HL-60 (cell line): ENCODE measurements around the gene PGC.

Experiments used
- DNase-seq, 2 experiments: peaks; one replicate each; pipeline ENCODE4 v3.0.0-alpha.2; 2010 to 2020; ENCODE audit warnings: low read depth in 1 of 2, low spot score in 1 of 2
- H3K27ac ChIP-seq: fragments of 250-450 bp; sonication (Bioruptor Pico); replicated peaks from 2 replicates; pipeline ENCODE4 v1.5.1; 2020; ENCODE audit warnings: mild to moderate bottlenecking, moderate library complexity
- H3K27me3 ChIP-seq: fragments of 250-450 bp; sonication (Bioruptor Pico); 2 replicates; pipeline ENCODE4 v1.5.1; 2021; ENCODE audit warnings: mild to moderate bottlenecking, moderate library complexity; ENCODE audit not compliant: insufficient read depth, poor library complexity, severe bottlenecking
- H3K4me3 ChIP-seq: replicated peaks from 2 replicates; pipeline ENCODE4 v1.5.1; 2011; ENCODE audit warnings: mild to moderate bottlenecking, control low read depth, low read length; ENCODE audit not compliant: insufficient read depth
- CTCF ChIP-seq: IDR thresholded peaks from one replicate; pipeline ENCODE4 v1.5.1; 2011; ENCODE audit warnings: low read length, control low read depth, inconsistent platforms; ENCODE audit not compliant: insufficient read depth
- GABPA ChIP-seq: IDR thresholded peaks from 2 replicates; pipeline ENCODE4 v1.6.1; 2012; ENCODE audit warnings: low read depth
- POLR2AphosphoS5 ChIP-seq: IDR thresholded peaks from 2 replicates; pipeline ENCODE4 v1.6.1; 2012; ENCODE audit warnings: low read depth
- REST ChIP-seq: IDR thresholded peaks from 2 replicates; pipeline ENCODE4 v1.6.1; 2012; ENCODE audit warnings: low read depth; ENCODE audit not compliant: insufficient replicate concordance
- SPI1 ChIP-seq: IDR thresholded peaks from 2 replicates; pipeline ENCODE4 v1.6.1; 2012; ENCODE audit warnings: low read depth, mild to moderate bottlenecking, borderline replicate concordance

PGC gene

DNA sequence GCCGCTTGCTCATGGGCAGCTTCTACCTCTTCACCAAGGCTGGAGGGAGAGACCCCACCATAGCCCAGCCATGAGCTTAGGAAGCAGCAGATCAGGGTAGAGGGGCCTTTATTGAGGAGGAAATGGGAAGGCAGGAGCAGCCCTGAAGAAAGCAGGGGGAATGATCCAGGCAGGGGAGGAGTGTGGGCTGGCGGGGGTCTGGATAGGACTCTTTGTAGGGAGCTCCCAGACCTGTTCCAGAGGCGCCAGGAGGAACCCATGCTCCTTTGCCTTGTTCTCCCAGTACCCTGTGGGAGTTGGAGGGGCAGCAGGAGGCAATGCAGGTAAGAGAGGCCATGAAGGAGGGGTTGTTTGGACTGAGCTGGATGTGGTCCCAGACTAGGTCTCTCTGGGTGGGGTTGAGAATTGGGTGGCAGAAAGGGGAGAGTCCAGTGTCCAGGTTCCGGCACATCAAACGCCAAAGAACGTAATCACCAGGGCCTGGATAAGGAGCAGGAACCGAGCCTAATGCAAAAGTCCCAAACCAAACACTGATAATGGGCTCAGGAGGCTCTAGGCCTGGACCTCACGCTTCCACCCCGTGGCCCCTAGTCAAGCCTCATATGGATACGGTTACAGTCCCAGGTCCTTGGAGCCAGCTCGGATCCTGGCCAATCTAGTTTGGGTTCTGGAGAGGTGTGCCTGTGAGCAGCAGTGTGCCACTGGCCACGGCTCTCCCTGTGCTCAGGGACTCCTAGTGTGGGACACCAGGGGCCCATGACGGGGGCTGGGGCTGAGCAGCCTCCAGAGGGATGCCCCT is 12.1 kb upstream of the PGC start:
- no peak for DNase-seq
- H3K27me3 ChIP-seq, result no peaks in the 10 kb centered on the region

DNA sequence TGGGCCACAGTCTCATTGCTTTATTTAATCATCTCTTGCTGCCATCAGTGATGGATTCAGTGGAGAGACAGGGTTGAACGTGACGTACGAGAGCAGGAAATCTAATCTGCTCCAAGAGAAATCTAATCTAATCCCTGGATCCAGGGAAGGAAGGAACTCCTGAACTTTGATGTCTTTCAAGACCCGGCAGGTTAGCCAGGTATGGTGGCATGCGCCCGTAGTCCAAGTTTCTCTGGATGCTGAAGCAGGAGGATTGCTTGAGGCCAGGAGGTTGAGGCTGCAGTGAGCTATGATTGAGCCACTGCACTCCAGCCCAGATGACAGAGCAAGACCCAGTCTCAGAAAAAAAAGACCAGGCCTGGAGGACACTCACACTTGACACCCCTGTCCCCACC is 11.4 kb upstream of the PGC start:
- Histone ChIP-seq H3K4me3 (no peak overlapping the region), H3K27me3 (no peaks in the 10 kb centered on the region), H3K27ac (no peak overlapping the region)
- no peak for DNase-seq
- no peak for TF ChIP-seq POLR2AphosphoS5
- TF ChIP-seq REST, result no peak
- TF ChIP-seq SPI1, result no peak
- no peak for TF ChIP-seq GABPA
- TF ChIP-seq CTCF, result no peak

More for the DNA sequence above, 12.1 kb upstream of the PGC start:
- Histone ChIP-seq H3K27ac (no peak overlapping the region), H3K4me3 (no peak overlapping the region)
- TF ChIP-seq SPI1 (no peak), REST (no peak), CTCF (no peak), POLR2AphosphoS5 (no peak), GABPA (no peak)

DNA sequence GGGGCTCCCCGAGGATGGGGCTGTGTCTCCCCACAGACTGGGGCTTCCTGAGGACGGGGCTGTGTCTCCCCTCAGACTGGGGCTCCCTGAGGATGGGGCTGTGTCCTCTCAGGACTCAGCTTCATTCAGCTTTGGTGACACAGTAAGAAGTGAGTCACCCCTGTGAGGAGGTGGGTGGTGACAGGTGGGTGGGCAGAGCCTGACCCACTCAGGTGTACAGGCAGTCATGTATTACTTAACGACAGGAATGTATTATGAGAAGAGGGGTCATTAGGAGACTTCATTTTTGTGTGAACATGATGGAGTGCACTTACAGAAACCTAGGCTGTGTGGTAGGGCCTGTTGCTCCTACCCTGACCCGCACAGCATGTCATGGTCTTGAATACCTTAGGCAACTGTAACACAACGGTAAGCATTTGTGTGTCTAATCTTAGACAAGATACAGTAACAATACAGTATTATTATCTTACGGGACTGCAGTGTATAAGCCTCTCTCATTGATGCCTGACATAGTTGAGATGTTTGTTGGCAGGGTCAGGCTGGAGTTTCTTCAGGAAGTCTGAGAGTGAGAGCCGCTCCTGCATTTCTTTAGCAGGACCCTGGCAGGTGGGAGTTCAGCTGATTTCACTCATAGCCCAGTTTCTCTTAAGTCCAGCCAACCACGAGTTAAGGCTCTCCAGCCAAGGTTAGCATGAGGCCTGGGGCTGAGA is 10.9 kb upstream of the PGC start:
- no peak for DNase-seq
- TF ChIP-seq GABPA (no peak), REST (no peak), SPI1 (no peak), CTCF (no peak), POLR2AphosphoS5 (no peak)
- no peak overlapping the region for H3K27ac ChIP-seq
- no peaks in the 10 kb centered on the region for H3K27me3 ChIP-seq
- no peak overlapping the region for H3K4me3 ChIP-seq
